Left ventricle myocardium inferior (tissue), 1 donor: ENCODE data around the gene ABCD2. TPM values are rescaled to one million over a fixed set of nuclear protein-coding genes. Genes with fewer than 3 reads are reported as not detected.

ENCODE experiments used
- DNase-seq: peaks from one replicate; pipeline ENCODE4 v3.0.0-alpha.2; 2020
- H3K27ac ChIP-seq: fragments of 200-600 bp; replicated peaks from 2 replicates; pipeline ENCODE4 v1.8.0; 2021
- H3K27me3 ChIP-seq: fragments of 200-600 bp; 2 replicates; pipeline ENCODE4 v1.8.0; 2021; ENCODE audit warnings: low read depth
- H3K36me3 ChIP-seq: fragments of 200-600 bp; 2 replicates; pipeline ENCODE4 v1.8.0; 2021
- H3K4me1 ChIP-seq: fragments of 200-600 bp; 2 replicates; pipeline ENCODE4 v1.8.0; 2021
- H3K4me3 ChIP-seq: fragments of 200-600 bp; 2 replicates; pipeline ENCODE4 v1.8.0; 2021; ENCODE audit warnings: mild to moderate bottlenecking, moderate library complexity
- H3K9me3 ChIP-seq: fragments of 200-600 bp; replicated peaks from 2 replicates; pipeline ENCODE4 v1.8.0; 2021
- CTCF ChIP-seq: fragments of 200-600 bp; IDR thresholded peaks from 2 replicates; pipeline ENCODE4 v1.8.0; 2021; ENCODE audit warnings: antibody characterized with exemption, mild to moderate bottlenecking, borderline replicate concordance
- intact Hi-C: fragments of 100-400 bp; cut with micrococcal nuclease; formaldehyde crosslinking; loops from one replicate; pipeline ENCODE4 v1.11.0; 2022
- total RNA-seq: library from RNA; stranded (reverse); fragmentation: NEBNext Ultra II Directional; extraction: Animal tissue kit (Norgen Biotek cat#: 25700); gene quantifications from one replicate; pipeline ENCODE4 v1.2.1, GENCODE V29; 2021
- donor health status: DM: no; HTN: yes; CAD: no; lungs with severe emphysema.

The ABCD2 gene
- total RNA-seq, 1 donor from 2014 or later: 6.5 TPM

GRCh38 chr12:39638840-39639239 is 19.2 kb upstream of the ABCD2 start:
- no peak for DNase-seq
- no peak for TF ChIP-seq CTCF
- Histone ChIP-seq H3K4me1 (no peaks in the 10 kb centered on the region), H3K36me3 (no peaks in the 10 kb centered on the region), H3K4me3 (no peak overlapping the region), H3K27ac (no peak overlapping the region), H3K9me3 (no peaks in the 10 kb centered on the region), H3K27me3 (no peaks in the 10 kb centered on the region)
- intact Hi-C loops: no loop called here

GRCh38 chr12:39638178-39638577 is 18.6 kb upstream of the ABCD2 start:
- Histone ChIP-seq H3K9me3 (no peaks in the 10 kb centered on the region), H3K4me1 (no peaks in the 10 kb centered on the region), H3K4me3 (no peak overlapping the region), H3K36me3 (no peaks in the 10 kb centered on the region), H3K27me3 (no peaks in the 10 kb centered on the region), H3K27ac (no peak overlapping the region)
- DNase-seq: no peak
- TF ChIP-seq CTCF: no peak
- intact Hi-C loops: no loop called here

- H3K27me3 ChIP-seq: no peaks in the 10 kb centered on the region
- H3K36me3 ChIP-seq: no peaks in the 10 kb centered on the region
- DNase-seq: no peak
- H3K9me3 ChIP-seq: no peaks in the 10 kb centered on the region
- no peak overlapping the region for H3K4me3 ChIP-seq
- TF ChIP-seq CTCF: no peak
- intact Hi-C loops: no loop called here
- no peaks in the 10 kb centered on the region for H3K4me1 ChIP-seq
- H3K27ac ChIP-seq: no peak overlapping the region
Observed at GRCh38 chr12:39632670-39633069, 13.1 kb upstream of the ABCD2 start.

- Histone ChIP-seq H3K4me1 (no peaks in the 10 kb centered on the region), H3K27me3 (no peaks in the 10 kb centered on the region), H3K9me3 (no peaks in the 10 kb centered on the region), H3K36me3 (no peaks in the 10 kb centered on the region), H3K27ac (no peak overlapping the region), H3K4me3 (no peak overlapping the region)
- no peak for DNase-seq
- intact Hi-C loops: no loop called here
- no peak for TF ChIP-seq CTCF
Observed at GRCh38 chr12:39628836-39629235, 9.2 kb upstream of the ABCD2 start.

- intact Hi-C loops: no loop called here
- H3K9me3 ChIP-seq: no peaks in the 10 kb centered on the region
- no peaks in the 10 kb centered on the region for H3K36me3 ChIP-seq
- TF ChIP-seq CTCF: no peak
- H3K27me3 ChIP-seq: no peaks in the 10 kb centered on the region
- H3K4me1 ChIP-seq: no peaks in the 10 kb centered on the region
- H3K27ac ChIP-seq: no peak overlapping the region
- no peak for DNase-seq
- no peak overlapping the region for H3K4me3 ChIP-seq
Observed at GRCh38 chr12:39627914-39628313, 8.3 kb upstream of the ABCD2 start.
